GM12878 (cell line): ENCODE measurements around the gene MYL12A. TPM values are rescaled to one million over a fixed set of nuclear protein-coding genes. Genes with fewer than 3 reads are reported as not detected.

Experiments used
- ATAC-seq: fragments of 200-7000 bp; cut with Tn5 transposase; 3 replicates; pipeline ENCODE4 v1.9.1; 2020; ENCODE audit warnings: mild to moderate bottlenecking, moderate library complexity
- BruUV-seq: library from RNA; stranded (reverse); fragments of 400-500 nt; replicated peaks from 2 replicates; lab custom pipeline; 2021; lab: Mats Ljungman, UMichigan
- CTCF ChIA-PET: fragments of 300-600 bp; sonication (Branson Sonifier 250); formaldehyde crosslinking; extraction: SDS; loops from one replicate; lab custom pipeline; 2021; ENCODE audit warnings: inconsistent platforms; lab: Yijun Ruan, JAX
- POLR2A ChIA-PET: fragments of 350-600 bp; formaldehyde crosslinking; extraction: SDS; loops from one replicate; lab custom pipeline; 2021; ENCODE audit warnings: inconsistent platforms; lab: Charles Lee
- RAD21 ChIA-PET: fragments of 300-600 bp; sonication (Branson Sonifier 250); formaldehyde crosslinking; loops from one replicate; lab custom pipeline; 2023; ENCODE audit warnings: antibody characterized with exemption; ENCODE audit not compliant: unreplicated experiment; lab: Charles Lee
- SMC1A ChIA-PET: fragments of 300-600 bp; sonication (Branson Sonifier 250); formaldehyde crosslinking; loops from one replicate; lab custom pipeline; 2023; ENCODE audit not compliant: unreplicated experiment, uncharacterized antibody; lab: Charles Lee
- DNase-seq: peaks from one replicate; pipeline ENCODE4 v3.0.0-alpha.2; 2011; ENCODE audit warnings: low read depth, low spot score
- FAIRE-seq: peaks from 3 replicates; lab custom pipeline; 2011; peaks lifted over from hg19 to GRCh38; lab: Jason Lieb, UNC
- H2AFZ ChIP-seq: 2 replicates; pipeline ENCODE4 v1.6.0; 2011; ENCODE audit warnings: low read depth, low read length, control low read depth; ENCODE audit not compliant: control insufficient read depth
- H3K27ac ChIP-seq: 2 replicates; pipeline ENCODE4 v1.5.1; 2011; ENCODE audit warnings: control low read depth; ENCODE audit not compliant: control insufficient read depth, insufficient read depth
- H3K27me3 ChIP-seq, 2 experiments: replicated peaks in 1 of 2; 2 replicates each; pipeline versions ENCODE4 v1.6.0 to v1.6.1; 2011; ENCODE audit warnings: low read length in 1 of 2; ENCODE audit not compliant: control insufficient read depth in 2 of 2, insufficient read depth in 2 of 2
- H3K36me3 ChIP-seq, 2 experiments: 2 replicates each; pipeline ENCODE4 v1.5.1; 2011; ENCODE audit warnings: low read length in 1 of 2; ENCODE audit not compliant: control insufficient read depth in 2 of 2, insufficient read depth in 2 of 2
- H3K4me1 ChIP-seq: 2 replicates; pipeline ENCODE4 v1.6.1; 2011; ENCODE audit warnings: mild to moderate bottlenecking, low read length, moderate library complexity, mixed read lengths; ENCODE audit not compliant: control insufficient read depth, insufficient read depth
- H3K4me2 ChIP-seq: 2 replicates; pipeline ENCODE4 v1.6.0; 2011; ENCODE audit warnings: control low read depth; ENCODE audit not compliant: control insufficient read depth, insufficient read depth
- H3K4me3 ChIP-seq: fragments of 200-600 bp; sonication (generic); 2 replicates; pipeline ENCODE4 v1.5.1; 2016
- H3K79me2 ChIP-seq: 2 replicates; pipeline ENCODE4 v1.6.0; 2011; ENCODE audit warnings: low read length; ENCODE audit not compliant: control insufficient read depth, insufficient read depth
- H3K9ac ChIP-seq: 2 replicates; pipeline ENCODE4 v1.8.0; 2011; ENCODE audit warnings: low read length, control low read depth, mixed read lengths; ENCODE audit not compliant: control insufficient read depth, insufficient read depth
- H3K9me3 ChIP-seq: replicated peaks from 3 replicates; pipeline ENCODE4 v1.5.1; 2011; ENCODE audit warnings: mild to moderate bottlenecking, low read length; ENCODE audit not compliant: control insufficient read depth, insufficient read depth
- H4K20me1 ChIP-seq: 2 replicates; pipeline ENCODE4 v1.6.0; 2011; ENCODE audit not compliant: control insufficient read depth, insufficient read depth
- ATF7 ChIP-seq: fragments of 450-650 bp; IDR thresholded peaks from 2 replicates; pipeline ENCODE4 v1.6.1; 2016; ENCODE audit warnings: low read depth, mild to moderate bottlenecking
- MXI1 ChIP-seq: fragments of 150-350 bp; IDR thresholded peaks from 2 replicates; pipeline ENCODE4 v1.6.1; 2011; ENCODE audit warnings: low read depth, mild to moderate bottlenecking, inconsistent platforms, low read length, improper control_type of control experiment
- NFYB ChIP-seq: IDR thresholded peaks from 2 replicates; pipeline ENCODE4 v1.6.1; 2011; ENCODE audit warnings: low read depth, mild to moderate bottlenecking, low read length, improper control_type of control experiment, moderate library complexity; ENCODE audit not compliant: insufficient read depth
- YBX1 ChIP-seq: fragments of 450-650 bp; IDR thresholded peaks from 2 replicates; pipeline ENCODE4 v1.6.1; 2016; ENCODE audit warnings: antibody characterized with exemption
- YY1 ChIP-seq: IDR thresholded peaks from 2 replicates; pipeline ENCODE4 v1.6.1; 2011; ENCODE audit warnings: low read depth, mild to moderate bottlenecking, low read length
- ZNF274 ChIP-seq: IDR thresholded peaks from one replicate; pipeline ENCODE4 v1.8.0; 2011; ENCODE audit not compliant: insufficient read length, insufficient read depth
- WGBS: methylation state at CpG from one replicate; pipeline ENCODE4 v1.1.6; 2016; ENCODE audit warnings: low lambda C conversion rate; ENCODE audit not compliant: insufficient replicate concordance, insufficient coverage; ENCODE audit errors: missing lambda C conversion rate; 5-methylcytosine and 5-hydroxymethylcytosine counted together
- in situ Hi-C: fragments of 300-500 bp; cut with MboI; formaldehyde crosslinking; loops from 9 replicates; pipeline ENCODE4 v1.14.3; 2018; ENCODE audit warnings: mixed read lengths
- intact Hi-C: fragments of 100-400 bp; cut with micrococcal nuclease; formaldehyde crosslinking; loops from one replicate; pipeline ENCODE4 v1.14.2; 2022; ENCODE audit not compliant: unreplicated experiment
- polyA plus RNA-seq, 11 experiments: library from polyadenylated mRNA; depleted of rRNA in 4 of 11; unstranded in 6 of 11; stranded (reverse) in 5 of 11; fragments of >200 nt; fragmentation: Nextera tagmentation in 4 of 11; fragmentation: Illumina TruSeq in 1 of 11; extraction: Ambion mirVana in 4 of 11; extraction: Trizol in 1 of 11; gene quantifications; 1 replicate in 1 of 11; 2 replicates in 10 of 11; pipeline versions ENCODE4 v1.2.1 to v1.2.3, GENCODE V29; 2011 to 2016; ENCODE audit warnings: inconsistent platforms in 2 of 11, missing spikeins in 2 of 11, low read depth in 1 of 11
- total RNA-seq, 4 experiments: library from RNA; depleted of rRNA in 3 of 4; stranded (reverse); fragments of >200 nt in 3 of 4; fragmentation: Illumina TruSeq in 1 of 4; extraction: Trizol in 1 of 4; gene quantifications; 2 replicates each; pipeline versions ENCODE4 v1.2.1 to v1.2.3, GENCODE V29; 2013 to 2021

Gene MYL12A
- total and polyA plus RNA-seq, 10 of the 15 experiments (the other 5 are each of a cell fraction or from before 2014, with no cell fraction given) = 488 to 1,663 (median 924) TPM

DNA sequence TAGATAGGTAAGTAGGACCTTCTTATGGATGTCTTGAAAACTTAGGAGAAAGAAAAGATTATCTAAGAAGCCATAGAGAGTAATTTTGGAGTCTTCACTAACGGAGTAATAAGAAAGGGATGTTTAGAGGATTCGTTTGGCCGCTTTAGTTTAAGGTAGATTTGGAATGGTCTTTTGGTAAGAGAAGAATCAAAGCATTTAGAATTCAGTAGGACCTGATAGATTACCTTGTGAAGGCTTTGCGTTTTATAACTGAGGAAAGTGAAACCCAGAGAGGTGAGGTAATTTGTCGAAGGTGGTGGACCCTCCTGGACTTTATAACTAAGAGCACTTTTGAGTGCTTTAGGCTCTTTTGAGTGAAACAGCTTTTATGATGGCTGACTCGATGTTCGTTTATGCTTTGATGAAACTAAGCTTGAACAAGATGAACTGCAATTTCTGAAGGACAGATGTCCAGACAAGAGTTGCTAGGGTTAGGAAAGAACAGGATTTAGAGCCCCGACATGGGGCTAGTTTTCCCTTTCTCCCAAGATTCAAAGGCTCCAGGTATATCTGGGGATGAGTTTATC lies 15.6 kb downstream of the MYL12A start (continued):
- no peak for TF ChIP-seq MXI1
- TF ChIP-seq, all 136 proteins: peak for 0

DNA sequence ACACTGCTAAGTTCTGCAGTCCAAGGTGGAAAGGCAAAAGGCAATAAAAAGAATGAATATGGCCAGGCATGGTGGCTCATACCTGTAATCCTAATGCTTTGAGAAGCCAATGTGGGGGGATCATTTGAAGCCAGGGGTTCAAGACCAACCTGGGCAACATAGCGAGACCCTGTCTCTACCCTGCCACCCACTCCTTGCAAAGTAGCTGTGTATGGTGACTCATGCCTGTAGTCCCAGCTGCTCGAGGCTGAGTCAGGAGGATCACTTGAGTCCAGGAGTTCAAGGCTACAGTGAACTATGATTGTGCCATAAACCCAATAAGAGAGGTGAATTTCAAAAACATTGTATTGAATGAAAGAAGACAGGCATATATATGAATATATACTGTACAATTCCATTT lies 16.8 kb downstream of the MYL12A start:
- Histone ChIP-seq H3K4me1 (peaks cover 10% of the 10 kb centered on the region; the same call in 1 of the 2 replicates), H4K20me1 (no peaks in the 10 kb centered on the region), H2AFZ (no peak overlapping the region), H3K79me2 (peaks cover 84% of the 10 kb centered on the region), H3K4me3 (peak overlapping the region; percentile 32), H3K27ac (no peak overlapping the region), H3K4me2 (peak overlapping the region; percentile 70), H3K36me3 (peaks cover 0 to 2% of the 10 kb centered on the region in 2 experiments; a peak in 1 of 4 replicates), H3K27me3 (no peaks in the 10 kb centered on the region), H3K9me3 (no peaks in the 10 kb centered on the region), H3K9ac (no peak overlapping the region)
- POLR2A ChIA-PET = interaction anchor here (0.6 to 5.1 kb wide), 6 partner anchors 9 to 339 kb away, joined by 3 to 36 read pairs (median 7); partner anchors contain the start of gene MYL12A
- BruUV-seq = no TSS peak
- no peak for FAIRE-seq
- intact Hi-C loops = no loop called here
- CTCF ChIA-PET = interaction anchor here (1.0 to 3.4 kb wide), 7 partner anchors 12 to 332 kb away, joined by 3 to 15 read pairs (median 7); partner anchors contain the start of gene MYL12A
- ATAC-seq = no peak
- DNase-seq = no peak
- 3% methylated on average over 2 of the region's 2 CpGs for WGBS
- TF ChIP-seq ATF7 = no peak
- no peak for TF ChIP-seq NFYB
- TF ChIP-seq ZNF274 = no peak
- no peak for TF ChIP-seq YBX1
- TF ChIP-seq YY1 = no peak
- RAD21 ChIA-PET = interaction anchor here (1.1 to 4.6 kb wide), 8 partner anchors 8 to 402 kb away, joined by 4 to 37 read pairs (median 8); partner anchors contain the start of gene MYL12A
- SMC1A ChIA-PET = interaction anchor here (0.6 to 5.2 kb wide), 12 partner anchors 10 to 402 kb away, joined by 3 to 105 read pairs (median 4); partner anchors contain the start of gene MYL12A
- in situ Hi-C loops = loop anchor here (25.0 kb wide), 1 partner anchor 998 kb away; no protein-coding TSS in a partner anchor
